Epithelial cell of proximal tubule (primary cell): ENCODE measurements around the gene GLP1R. TPM values are rescaled to one million over a fixed set of nuclear protein-coding genes. Genes with fewer than 3 reads are reported as not detected.
"Not testable (repeated sequence)": the region's sequence is repeated elsewhere in the genome, so short reads cannot be mapped to it uniquely, and the experiment has no call there.

Source experiments
- DNase-seq: peaks from one replicate; pipeline ENCODE4 v3.0.0-alpha.2; 2011; ENCODE audit warnings: low read depth
- H3K4me3 ChIP-seq: 2 replicates; pipeline ENCODE4 v1.5.1; 2011; ENCODE audit warnings: low read depth, mild to moderate bottlenecking, low read length
- total RNA-seq: library from RNA; depleted of rRNA; stranded (reverse); fragments of >200 nt; gene quantifications from 2 replicates; pipeline ENCODE4 v1.2.3, GENCODE V29; 2015
- TF ChIP-seq, protein P1 (sequence below): conservative IDR thresholded peaks from 2 replicates; pipeline ENCODE4 v1.5.1; 2012; ENCODE audit warnings: low read depth, mild to moderate bottlenecking, low read length

GLP1R gene
- total RNA-seq, 1 donor from 2014 or later, result not detected

DNA sequence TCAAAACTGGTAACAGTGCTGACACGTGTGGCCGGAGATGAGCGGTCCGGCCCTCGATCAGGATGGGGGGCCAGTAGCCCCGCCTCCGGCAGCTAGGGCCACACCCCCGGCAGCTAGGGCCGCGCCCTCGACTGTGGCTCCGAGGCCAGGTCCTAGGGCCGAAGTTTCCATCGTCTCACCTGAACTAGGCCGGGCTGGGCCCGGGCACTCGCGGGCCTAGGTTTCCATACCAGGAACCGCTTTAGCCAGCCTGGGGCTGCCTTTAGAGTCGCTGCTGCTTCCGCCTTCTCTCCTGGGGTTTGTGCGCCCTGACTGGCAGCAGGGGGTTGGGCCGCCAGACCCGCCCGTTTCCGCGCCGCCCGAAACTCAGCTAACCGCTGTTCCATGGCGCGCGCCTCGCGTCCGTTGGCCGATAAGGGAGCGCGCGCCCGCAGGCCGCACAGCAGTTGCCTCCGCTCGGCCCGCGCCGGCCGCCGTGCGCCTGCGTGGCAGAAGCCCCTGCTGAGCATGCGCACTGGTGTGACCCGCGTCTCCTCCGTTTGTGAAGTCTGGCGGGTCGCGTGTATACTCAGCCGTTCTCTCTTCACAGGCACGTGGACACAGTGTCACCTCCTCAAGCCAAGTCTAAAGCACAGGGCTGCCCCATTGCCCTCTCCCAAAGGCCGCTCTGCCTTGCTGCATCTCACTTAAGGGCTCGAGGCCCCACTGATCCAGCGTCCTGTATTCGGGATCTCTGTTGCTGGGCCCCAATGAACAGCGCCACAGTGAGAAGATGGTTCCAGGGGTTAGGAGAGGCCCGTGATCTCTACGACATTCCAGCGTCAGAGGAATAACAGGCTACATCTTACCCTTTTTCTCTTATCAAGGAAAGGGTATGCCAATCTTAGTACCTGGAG lies 66.4 kb downstream of the GLP1R start, which contains the start of gene SAYSD1:
Gene SAYSD1 (minus strand): TSS at position 483 of the 896 bp plus-strand sequence. CDS start 97 bp downstream, at position 386.
- TF ChIP-seq, protein P1, sequence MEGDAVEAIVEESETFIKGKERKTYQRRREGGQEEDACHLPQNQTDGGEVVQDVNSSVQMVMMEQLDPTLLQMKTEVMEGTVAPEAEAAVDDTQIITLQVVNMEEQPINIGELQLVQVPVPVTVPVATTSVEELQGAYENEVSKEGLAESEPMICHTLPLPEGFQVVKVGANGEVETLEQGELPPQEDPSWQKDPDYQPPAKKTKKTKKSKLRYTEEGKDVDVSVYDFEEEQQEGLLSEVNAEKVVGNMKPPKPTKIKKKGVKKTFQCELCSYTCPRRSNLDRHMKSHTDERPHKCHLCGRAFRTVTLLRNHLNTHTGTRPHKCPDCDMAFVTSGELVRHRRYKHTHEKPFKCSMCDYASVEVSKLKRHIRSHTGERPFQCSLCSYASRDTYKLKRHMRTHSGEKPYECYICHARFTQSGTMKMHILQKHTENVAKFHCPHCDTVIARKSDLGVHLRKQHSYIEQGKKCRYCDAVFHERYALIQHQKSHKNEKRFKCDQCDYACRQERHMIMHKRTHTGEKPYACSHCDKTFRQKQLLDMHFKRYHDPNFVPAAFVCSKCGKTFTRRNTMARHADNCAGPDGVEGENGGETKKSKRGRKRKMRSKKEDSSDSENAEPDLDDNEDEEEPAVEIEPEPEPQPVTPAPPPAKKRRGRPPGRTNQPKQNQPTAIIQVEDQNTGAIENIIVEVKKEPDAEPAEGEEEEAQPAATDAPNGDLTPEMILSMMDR, result no peak
- H3K4me3 ChIP-seq, result peak within 1 kb of the TSS; percentile 66
- no peak for DNase-seq

DNA sequence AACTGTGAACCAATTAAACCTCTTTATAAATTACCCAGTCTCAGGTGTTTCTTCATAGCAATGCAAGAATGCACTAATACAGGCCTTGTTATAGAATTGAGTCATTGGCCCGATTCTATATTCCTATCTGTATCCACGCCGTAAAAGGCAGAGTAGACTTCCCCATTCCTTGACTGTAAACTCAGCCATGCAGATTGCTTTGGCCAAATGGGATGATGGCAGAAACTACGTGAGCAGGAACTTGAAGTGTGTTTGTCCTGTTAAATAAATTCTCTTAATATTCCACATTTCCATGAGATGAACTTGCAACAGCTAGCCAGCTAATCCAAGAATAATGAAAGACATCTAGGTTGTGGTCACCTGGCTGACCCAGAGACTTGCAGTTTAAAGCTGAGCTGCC lies 70.3 kb downstream of the GLP1R start:
- DNase-seq, result no peak
- TF ChIP-seq, protein P1, result no peak
- H3K4me3 ChIP-seq, result no peak overlapping the region

DNA sequence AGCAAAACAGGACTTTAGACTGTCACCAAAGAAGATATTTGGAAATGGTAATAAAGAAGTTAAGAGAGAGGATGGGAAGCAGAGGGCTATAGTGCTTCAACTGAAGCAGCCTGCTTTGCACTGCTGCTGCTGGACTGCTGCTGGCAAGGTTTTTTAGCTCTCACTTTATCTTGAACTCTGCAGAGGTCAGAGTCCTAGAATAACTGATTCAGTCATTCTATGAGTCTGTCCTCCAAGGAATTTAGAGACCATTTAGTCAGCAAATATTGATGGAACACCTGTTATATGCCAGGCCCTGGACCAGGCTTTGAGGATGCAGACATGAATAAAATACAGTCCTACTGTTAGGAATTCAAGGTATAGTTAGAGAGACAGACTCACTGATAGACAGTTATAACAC lies 75.5 kb downstream of the GLP1R start:
- H3K4me3 ChIP-seq, result no peak overlapping the region
- DNase-seq, result no peak
- TF ChIP-seq, protein P1, result no peak

DNA sequence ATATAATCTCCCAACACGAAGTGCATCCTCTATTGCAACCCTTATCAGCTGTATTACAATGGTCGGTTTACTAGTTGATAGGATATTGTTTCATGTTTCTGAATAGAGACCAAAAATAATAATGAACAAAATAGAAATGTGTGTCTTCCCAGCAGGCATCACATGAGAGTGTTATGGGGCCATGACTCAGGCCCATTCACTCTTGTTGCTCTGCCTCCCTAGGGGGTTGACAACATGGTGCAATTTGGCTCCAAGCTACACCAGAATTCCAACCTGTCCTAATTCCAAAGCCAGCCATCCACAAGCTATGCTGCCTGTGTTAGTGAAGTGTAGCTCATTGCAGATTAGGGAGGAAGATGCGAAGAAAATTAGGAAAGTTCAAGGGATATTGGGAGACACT lies 79.5 kb downstream of the GLP1R start:
- TF ChIP-seq, protein P1, result no peak
- no peak overlapping the region for H3K4me3 ChIP-seq
- DNase-seq, result no peak

DNA sequence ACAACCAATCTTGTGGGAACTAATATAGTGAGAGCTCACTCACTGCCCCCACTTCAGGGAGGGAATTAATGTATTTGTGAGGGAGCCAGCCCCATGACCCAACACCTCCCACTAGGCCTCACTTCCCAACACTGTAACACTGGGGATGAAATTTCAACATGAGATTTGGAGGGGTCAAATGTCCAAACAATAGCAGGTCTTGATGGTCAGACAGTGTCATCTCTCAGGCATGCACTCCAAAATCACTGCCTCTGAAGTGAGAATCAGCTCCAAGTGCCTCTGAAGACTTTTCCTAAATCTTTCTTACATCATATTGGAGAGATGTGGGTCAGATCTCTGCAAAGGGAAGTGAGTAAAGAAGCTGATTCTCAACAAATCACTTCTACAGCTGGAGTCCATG lies 80.3 kb downstream of the GLP1R start:
- no peak overlapping the region for H3K4me3 ChIP-seq
- TF ChIP-seq, protein P1, result no peak
- no peak for DNase-seq

DNA sequence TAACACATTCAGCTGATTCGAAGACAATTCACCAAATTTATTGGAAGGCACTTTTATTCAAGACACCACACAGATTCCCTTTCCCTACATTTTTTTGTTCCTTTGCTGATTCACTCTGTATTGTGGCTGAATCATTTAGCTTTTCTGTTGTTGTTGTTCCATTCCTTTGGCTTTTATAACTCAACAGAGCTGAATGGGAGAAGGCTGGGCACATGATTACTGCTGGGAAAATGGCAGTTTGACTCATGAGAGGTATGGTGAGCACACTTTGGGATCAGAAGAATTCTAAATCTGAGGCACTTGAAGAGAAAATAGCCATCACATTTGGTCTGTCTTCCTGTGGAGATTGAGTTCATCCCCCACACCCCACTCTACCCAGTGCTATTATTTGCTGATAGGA lies 82.1 kb downstream of the GLP1R start:
- TF ChIP-seq, protein P1, result no peak
- no peak overlapping the region for H3K4me3 ChIP-seq
- no peak for DNase-seq

DNA sequence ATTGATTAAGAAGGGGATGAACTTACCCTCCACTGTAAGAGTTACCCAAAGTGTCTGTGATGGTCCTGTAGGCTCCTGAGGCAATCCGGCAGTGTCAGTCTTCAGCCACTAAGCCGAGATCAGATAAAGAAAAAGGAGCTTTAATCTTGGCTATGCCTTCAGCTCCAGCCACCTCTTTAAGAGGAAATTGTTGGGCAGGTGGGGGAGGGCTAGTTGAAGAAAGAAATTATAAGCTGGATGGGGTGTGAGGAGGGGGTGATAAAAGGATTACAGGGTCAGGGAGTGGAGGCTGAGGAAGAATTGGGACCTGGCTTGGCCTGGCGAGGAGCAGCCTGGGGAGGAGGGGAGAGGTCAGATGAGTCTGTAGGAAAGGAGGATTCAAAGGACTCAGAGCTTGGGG lies 86.2 kb downstream of the GLP1R start:
- H3K4me3 ChIP-seq, DNase-seq: not testable (repeated sequence)

DNA sequence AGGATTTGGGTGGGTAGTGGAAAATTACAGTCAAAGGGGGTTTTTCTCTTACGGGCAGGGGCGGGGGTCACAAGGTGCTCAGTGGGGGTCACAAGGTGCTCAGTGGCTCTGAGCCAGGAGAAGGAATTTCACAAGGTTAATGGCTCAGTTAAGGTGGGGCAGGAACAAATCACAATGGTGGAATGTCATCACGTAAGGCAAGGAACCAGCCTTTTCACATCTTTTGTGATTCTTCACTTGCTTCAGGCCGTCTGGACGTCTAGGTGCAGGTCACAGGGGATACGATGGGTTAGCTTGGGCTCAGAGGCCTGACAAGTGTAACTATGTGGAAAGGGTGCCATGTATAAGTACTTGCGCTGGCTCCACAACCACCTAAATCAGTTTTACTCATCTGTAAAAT lies 87.6 kb downstream of the GLP1R start:
- not testable (repeated sequence) for H3K4me3 ChIP-seq, DNase-seq
